Endometrial microvascular endothelial cells (primary cell): Measurements from ENCODE around the gene PHLDA2. TPM values are rescaled to one million over a fixed set of nuclear protein-coding genes. Genes with fewer than 3 reads are reported as not detected.
"Not testable (repeated sequence)": the region's sequence is repeated elsewhere in the genome, so short reads cannot be mapped to it uniquely, and the experiment has no call there.

Experiments
- in situ Hi-C: cut with HindIII; loops from 2 replicates; pipeline ENCODE4 v1.10.0; 2017; ENCODE audit warnings: low sequenced_read_pairs, low pct_unique_long_range_greater_than_20kb; ENCODE audit errors: inconsistent ontology term
- total RNA-seq: library from RNA; depleted of rRNA; stranded (reverse); fragments of >200 nt; gene quantifications from one replicate; pipeline ENCODE4 v1.2.3, GENCODE V29; 2015; ENCODE audit errors: inconsistent ontology term

The PHLDA2 gene
- total RNA-seq, 1 donor from 2014 or later, result 17.7 TPM

DNA sequence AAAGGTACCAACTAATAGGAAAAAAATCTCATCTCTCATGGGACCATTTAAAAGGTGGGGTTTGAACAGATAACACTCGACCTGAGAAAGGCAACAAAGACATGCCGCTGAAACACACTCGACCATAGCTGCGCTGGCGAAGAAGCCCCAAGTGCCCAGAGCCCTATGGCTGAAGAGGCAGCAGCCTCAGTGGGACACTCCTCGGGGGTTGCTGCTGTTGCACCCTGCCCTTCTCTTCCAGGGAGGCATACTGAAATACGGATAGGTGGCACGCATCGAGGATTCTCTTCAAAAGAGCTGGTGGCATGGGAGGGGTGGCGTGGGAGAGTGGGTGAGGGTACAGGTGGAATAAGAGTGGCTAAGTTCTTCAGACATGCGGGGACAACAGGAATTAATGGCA is 18.5 kb upstream of the PHLDA2 start:
- in situ Hi-C loops, result no loop called here

DNA sequence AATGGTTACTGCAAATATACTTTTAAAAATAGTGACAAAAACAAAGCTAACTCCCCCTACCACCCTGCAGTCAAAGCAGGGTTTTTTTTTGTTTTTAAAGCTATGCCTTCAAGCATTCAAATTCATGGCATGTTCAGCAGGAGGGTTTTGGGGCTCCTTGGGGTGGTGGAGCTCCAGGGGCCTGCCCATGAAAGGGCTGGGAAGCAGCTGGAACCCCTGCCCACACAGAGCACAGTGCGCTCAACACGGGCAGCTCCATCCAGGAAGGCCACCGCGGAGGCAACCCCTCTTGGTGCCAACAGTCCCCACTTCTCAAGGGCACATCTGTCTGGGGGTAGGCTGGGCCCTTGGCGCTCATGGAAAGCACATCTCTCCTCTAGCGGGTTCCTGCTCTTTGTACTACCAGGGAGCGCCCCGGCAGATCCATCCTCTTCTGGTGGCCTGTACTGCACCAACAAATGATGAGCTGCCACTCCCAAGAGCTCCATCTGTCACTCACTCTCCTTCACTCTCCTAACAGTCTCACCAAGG is 16.6 kb upstream of the PHLDA2 start:
- in situ Hi-C loops, result no loop called here

DNA sequence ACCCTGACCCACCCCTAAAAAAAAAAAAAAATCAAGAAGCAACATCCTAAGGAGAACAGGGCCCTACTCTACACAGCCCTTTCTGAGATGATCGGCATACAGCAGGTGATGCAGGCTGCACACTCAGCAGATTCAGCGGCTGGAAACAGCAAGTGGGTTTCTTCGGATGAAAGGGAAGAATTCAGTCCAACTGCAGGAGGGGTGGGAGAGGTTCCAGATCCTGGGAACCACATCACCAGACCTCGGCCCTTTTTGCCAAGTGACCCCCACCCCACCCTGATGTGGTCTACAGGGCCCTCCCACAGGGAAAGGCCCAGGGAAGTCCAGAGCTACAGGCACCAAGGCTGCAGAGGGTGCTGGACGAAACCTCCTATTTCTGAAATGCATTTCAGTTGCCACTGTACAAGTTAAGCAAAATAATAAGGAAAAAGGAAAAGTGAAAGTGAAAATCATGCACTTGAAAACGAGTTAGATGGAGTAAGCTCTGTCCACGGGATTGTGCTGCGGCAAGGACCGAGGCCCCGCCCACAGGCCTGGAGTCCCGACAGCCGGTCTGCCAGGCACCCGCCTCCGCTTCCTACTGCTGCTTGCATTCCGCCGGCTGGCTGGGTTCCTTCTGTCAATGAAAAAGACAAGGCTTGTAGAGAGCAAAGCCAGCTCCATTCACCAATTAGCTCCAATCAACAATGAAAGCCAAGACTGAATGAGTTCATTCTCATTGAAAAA is 16.0 kb upstream of the PHLDA2 start:
- in situ Hi-C loops, result no loop called here

DNA sequence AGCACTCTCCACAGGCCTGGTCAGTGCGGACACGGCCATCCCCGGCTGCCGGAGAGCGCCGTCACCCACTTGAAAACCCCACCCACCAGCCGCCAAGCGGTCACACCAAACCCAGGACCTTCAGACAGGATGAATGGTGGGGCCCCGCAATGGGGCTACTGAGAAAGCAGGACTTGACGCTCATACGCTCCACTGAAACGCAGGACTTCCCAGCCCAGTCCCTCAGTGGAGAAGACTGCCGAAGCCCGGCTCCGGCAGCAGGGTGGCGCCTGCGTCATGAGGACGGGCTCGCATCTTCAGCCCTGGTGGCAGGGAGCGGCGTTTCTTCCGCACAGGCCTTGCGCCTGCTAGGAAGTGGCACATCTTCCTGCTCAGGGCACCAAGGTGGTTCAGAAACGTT is 15.3 kb upstream of the PHLDA2 start:
- in situ Hi-C loops, result no loop called here

DNA sequence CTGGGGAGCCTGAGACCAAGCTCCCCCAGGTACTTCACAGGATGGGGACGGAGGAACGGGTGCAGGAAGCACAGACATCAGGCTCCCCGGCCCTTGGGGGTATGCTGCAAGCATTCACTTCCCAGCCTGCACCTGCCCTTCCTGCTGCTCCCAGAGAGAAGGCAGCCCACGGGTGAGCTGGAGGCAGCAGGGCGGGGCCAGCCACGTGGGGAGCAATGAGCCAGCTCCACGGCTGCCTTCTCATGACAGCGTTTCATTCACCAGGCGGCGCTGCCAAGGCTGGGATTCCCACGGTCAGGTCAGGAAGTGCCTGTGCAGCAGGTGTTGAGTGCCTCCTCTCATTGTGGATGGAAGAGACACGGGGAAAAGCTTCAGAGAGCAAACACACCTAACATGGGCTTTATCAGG is 14.5 kb upstream of the PHLDA2 start:
- in situ Hi-C loops, result no loop called here

DNA sequence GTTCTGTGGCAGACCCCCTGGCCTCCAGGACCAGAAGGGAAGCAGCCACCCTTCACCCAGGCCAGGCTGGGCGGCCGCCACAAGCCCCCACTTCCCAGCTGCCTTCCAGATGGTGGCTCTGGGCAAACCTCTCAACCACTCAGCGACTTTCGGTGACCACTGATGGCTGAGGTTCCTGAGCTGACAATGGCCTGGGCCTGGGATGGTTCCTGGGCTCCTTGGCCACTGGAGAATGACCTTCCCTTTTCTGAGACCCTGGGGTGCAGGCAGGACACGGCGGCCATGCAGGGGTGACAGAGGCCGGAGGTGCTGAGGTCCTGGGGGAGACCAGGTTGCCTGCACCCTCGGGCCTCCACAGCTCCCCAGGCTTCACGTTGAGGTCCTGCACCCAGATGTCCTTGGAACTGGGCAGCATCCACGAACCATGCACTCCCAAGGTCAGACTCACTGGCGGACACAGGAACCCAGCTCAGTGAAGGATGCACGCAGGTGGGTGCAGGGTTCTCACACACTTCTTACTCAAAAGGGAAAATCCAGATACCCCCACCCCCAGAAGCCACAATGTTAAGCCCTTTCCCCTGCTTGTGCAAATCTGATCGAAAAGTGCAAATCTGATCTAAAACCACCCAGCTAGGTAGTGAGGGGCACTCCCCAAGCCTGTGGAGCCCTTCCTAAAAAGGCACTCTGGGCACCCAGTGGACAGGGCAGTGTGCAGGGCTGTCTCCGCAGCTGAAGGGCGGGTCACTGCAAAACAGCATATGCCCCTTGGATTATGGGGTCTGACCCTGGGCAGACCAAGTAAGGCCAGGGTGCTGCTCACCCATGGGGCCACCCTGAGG is 13.9 kb upstream of the PHLDA2 start:
- in situ Hi-C loops, result no loop called here

DNA sequence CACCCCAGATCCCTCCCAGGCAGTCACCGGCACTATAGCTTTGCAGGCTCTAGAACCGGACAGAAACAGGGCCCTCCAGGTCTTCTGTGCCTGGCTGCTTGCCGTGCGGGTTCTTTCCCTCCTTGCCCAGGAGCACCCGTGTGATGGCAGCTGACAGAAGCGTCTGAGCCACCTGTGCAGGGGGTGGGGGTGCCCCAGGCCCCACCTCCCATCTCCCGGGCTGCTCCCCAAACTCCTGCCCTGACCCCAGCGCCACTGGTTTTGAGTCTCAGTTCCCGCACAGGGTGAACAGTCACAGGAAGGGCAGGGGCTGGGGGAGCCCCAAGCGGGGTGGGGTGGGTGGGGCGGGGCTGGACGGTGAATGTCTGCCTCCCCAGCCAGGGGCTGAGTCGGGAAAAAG is 13.2 kb upstream of the PHLDA2 start:
- in situ Hi-C loops, result no loop called here

DNA sequence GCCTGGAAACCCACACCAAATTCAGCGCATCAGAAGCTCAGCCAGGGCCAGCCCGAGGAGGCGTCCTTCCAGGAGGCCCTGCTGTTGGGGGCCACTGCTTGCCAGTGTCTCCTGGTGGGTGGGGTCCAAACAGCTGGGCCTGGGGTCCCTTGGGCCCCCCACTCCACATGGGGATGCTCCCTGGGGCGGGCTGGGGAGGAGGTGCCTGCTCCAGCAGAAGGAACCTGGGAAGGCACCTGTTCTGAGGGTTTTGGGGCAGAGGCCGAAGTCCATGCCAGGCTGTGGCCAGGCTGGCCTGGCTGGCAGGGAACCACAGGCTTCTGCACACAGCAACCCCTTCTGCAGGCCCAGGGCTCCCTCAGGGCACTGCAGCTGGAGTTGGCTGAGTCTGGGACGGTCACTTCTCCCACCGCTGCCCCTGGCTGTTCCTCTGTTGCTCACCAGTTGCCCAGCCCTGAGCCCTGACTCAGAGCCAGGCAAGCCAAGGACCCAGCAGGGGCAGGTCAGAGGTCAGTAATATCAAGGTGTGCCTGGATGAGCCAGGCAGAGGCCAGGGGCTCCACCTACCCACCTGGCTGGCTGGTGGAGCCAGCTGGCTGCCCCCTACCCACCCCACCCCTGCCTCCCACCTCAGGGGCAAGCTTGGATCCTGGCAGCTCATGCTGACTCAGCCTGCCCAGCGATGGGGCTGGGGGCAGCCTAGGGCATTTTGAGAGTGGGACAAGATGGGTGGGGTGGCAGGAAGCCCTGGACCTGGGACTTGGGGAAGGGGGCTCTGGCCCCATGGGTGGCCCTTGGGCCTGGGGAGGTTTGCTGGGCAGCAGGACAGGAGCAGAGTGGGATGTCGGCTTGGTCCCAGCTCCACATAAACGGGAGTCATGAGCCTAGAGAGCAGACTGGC is 12.0 kb upstream of the PHLDA2 start:
- in situ Hi-C loops, result no loop called here

DNA sequence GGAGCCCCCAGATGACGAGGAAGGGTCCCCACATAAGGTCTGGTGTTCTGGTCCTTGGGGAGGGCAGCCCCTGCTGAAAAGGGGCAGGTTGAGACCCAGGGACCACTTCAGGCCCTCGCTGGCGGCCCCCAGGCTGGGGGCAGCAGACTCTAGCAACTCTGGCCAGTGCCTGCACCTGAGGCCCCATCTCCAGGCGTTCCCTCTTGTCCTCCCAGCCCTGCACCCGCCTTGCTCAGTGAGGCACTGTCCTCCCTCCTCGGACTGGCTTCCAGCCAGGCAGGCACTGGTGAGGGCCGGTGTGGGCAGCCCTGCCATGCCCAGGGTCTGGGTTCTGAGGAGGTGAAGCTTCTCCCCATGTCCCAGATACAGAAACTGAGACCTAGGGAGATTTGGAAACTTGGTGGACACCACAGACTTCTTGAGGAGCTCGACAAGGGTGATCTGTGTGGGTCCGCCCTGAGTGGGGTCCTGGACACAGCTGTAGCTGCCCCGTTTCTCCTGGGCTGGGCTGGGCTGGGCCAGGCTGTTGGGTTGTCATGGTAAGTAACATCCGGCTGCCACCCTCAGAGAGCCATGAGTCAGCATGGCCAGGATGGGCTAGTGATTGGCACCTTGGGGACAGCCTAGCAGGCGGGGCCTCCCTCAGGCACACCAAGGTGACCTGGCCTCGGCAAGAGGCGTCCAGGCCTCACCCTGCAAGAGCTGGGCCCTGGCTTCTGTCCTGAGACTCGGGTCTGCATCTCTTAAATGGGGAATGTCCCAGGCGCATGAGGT is 11.1 kb upstream of the PHLDA2 start:
- in situ Hi-C loops, result no loop called here

DNA sequence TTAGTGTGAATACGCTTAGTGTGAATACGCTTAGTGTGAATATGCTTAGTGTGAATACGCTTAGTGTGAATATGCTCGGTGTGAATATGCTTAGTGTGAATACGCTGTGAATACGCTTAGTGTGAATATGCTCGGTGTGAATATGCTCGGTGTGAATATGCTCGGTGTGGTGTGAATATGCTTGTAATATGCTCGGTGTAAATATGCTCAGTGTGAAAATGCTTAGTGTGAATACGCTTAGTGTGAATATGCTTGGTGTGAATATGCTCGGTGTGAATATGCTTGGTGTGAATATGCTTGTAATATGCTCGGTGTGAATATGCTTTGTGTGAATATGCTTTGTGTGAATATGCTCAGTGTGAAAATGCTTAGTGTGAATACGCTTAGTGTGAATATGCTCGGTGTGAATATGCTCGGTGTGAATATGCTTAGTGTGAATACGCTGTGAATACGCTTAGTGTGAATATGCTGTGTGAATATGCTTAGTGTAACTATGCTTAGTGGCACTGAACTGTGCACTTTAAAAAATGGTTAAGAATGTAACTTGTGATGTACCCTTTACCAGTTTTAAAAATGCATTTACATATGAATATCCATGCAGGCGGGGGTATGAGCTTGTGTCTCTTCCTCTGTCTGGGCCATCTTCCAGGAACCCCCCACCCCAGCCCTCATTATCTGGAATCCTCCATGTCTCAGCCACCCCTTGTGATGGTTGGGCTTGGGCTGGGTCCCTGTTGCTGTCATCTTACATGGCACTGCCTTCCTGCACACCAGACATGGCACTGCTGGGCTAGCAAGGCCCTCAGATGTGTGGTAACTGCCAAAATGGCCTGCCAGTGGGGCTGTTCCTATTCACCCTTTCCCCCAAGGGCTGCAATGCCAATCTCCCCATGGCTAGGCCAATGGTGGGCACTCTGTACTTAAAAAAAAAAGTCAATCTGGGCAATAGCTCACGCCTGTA is 9.5 kb upstream of the PHLDA2 start:
- in situ Hi-C loops, result not testable (repeated sequence)

DNA sequence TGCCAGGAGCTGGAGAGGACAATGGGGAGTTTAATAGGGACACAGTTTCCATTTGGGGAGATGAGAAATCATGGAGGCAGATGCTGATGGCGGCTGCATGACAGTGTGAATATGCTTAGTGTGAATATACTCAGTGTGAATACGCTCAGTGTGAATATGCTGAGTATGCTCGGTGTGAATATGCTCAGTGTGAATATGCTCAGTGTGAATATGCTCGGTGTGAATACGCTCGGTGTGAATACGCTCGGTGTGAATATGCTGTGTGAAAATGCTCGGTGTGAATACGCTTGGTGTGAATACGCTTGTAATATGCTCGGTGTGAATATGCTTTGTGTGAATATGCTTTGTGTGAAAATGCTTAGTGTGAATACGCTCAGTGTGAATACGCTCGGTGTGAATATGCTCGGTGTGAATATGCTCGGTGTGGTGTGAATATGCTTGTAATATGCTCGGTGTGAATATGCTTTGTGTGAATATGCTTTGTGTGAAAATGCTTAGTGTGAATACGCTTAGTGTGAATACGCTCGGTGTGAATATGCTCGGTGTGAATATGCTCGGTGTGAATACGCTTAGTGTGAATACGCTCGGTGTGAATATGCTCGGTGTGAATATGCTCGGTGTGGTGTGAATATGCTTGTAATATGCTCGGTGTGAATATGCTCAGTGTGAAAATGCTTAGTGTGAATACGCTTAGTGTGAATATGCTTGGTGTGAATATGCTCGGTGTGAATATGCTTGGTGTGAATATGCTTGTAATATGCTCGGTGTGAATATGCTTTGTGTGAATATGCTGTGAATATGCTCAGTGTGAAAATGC is 8.6 kb upstream of the PHLDA2 start:
- in situ Hi-C loops, result not testable (repeated sequence)

DNA sequence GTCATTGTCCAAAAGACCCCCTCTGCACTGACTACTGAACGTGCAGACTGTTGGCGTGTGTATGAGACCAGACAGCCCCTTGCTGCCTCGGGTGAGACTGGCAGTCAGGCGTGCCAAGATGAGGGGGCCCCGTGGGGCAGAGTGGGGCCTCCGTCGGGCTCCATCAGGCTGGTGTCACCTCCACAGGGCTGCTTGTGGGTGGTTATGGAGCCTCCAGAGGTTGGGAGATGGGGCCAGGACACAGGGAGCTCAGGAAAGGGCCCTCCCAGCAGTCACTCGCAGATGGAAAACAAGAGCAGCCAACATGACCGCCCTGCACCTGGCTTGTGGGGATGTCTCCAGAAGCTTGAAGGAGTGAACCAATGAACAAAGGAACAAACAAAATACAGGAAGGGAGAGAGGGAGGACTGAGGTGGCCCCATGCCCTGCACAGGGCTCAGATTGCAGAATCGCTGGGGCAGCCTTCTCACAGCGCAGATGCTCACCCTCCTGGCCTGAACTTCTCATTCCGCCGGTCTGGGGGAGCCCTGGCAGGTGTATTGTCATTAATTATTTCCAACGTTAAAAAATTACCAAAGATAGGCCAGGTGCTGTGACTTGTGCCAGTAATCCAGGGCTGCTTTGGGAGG is 5.5 kb upstream of the PHLDA2 start:
- in situ Hi-C loops, result no loop called here

DNA sequence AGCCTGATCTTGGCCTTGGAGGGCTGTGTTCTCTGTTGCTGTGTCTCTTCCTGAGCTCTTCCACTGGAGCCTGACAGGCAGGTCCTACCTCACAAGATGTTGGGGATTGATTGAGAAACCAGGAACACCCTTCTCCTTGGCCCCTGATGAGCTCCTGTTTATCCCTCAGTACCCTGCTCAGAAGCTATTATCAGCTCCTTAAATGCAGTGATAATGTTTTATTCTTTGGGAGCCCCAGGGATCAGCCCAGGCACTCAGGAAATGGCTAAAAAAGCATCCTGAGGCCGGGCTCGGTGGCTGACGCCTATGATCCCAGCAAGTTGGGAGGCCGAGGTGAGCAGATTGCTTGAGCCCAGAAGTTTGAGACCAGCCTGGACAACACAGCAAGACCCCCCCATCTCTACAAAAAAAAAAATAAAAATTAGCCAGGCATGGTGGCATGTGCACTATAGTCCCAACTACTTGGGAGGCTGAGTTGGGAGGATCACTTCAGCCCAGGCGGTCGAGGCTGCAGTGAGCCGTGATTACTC is 4.9 kb upstream of the PHLDA2 start:
- in situ Hi-C loops, result no loop called here

DNA sequence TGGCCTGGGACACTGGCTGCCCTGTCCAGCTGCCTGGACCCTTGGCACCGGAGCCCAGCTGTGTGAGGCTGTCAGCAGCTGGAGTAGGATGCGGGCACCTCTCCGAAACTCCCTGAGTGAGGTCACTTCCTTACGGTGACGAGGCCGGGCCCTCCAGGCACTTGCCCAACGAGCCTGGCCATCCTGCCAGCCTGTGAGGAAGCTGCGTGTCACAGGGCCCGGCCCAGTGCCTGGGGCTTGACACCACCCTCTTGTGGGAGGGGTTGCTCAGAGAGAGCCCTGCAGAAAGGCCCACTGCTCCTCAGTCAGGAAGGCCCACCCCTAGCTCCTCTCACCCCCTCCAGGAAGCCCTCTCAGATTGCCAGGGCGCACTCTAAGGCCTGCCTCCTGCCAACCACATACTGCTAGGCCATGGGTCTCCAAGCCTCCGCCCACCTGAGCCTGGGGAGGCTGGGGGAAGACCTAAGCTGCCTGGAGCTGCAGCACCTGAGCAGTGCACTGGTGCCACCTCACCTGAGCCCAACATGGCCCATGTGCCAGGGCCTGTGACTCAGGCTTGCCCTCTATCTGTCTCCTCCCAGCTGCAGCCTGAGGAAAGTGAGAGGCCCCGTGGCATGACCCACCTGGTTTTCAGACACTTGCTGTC is 4.3 kb upstream of the PHLDA2 start:
- in situ Hi-C loops, result no loop called here

DNA sequence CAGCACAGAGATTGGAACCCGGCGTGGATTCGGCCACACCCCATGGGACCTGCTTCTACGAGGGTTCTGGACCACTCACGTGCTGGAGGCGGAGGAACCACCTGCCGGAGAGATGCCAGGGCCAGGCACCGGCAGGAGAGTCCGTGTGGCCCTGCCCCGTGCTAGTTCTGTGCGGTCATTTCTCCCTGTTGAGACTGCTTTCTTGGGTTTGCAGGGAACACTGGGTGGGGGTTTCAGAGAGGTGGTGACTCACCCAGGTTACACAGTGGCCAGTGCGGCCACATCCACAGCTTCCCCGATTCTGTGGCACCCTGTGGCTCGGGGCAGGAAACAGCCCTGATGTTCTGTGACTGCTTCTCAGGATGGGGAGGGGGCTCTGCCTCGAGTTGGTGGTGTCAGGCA is 3.6 kb upstream of the PHLDA2 start:
- in situ Hi-C loops, result no loop called here
